NB4 (cell line): ENCODE data around the gene COL1A1.

Experiments used
- DNase-seq: peaks from one replicate; pipeline ENCODE4 v3.0.0; 2010; ENCODE audit warnings: low read depth
- H3K4me3 ChIP-seq: one replicate; pipeline ENCODE4 v1.5.1; 2011; ENCODE audit warnings: mild to moderate bottlenecking, low read depth, low read length, moderate library complexity
- CTCF ChIP-seq: IDR thresholded peaks from one replicate; pipeline ENCODE4 v1.5.1; 2012; ENCODE audit warnings: low read depth, low read length
- MAX ChIP-seq: IDR thresholded peaks from 2 replicates; pipeline ENCODE4 v1.6.1; 2011; ENCODE audit warnings: low read depth, low read length
- MYC ChIP-seq: IDR thresholded peaks from 2 replicates; pipeline ENCODE4 v1.6.1; 2011; ENCODE audit warnings: low read depth, low read length
- POLR2A ChIP-seq: IDR thresholded peaks from 2 replicates; pipeline ENCODE4 v1.6.1; 2011; ENCODE audit warnings: mild to moderate bottlenecking; ENCODE audit not compliant: insufficient read length; ENCODE audit errors: extremely low read depth

The COL1A1 gene

GRCh38 chr17:50172130-50172529 is 29.3 kb downstream of the COL1A1 start:
- H3K4me3 ChIP-seq: no peak overlapping the region
- no peak for TF ChIP-seq MAX
- no peak for TF ChIP-seq MYC
- no peak for TF ChIP-seq CTCF
- TF ChIP-seq POLR2A: no peak
- DNase-seq: no peak

- DNase-seq: no peak
- no peak overlapping the region for H3K4me3 ChIP-seq
- no peak for TF ChIP-seq MAX
- no peak for TF ChIP-seq POLR2A
- TF ChIP-seq CTCF: no peak
- TF ChIP-seq MYC: no peak
These were observed 29.9 kb downstream of the COL1A1 start for GRCh38 chr17:50171371-50172071.

GRCh38 chr17:50170662-50171370 is 30.6 kb downstream of the COL1A1 start:
- H3K4me3 ChIP-seq: no peak overlapping the region
- DNase-seq: peak; percentile 39
- TF ChIP-seq POLR2A (no peak), MYC (no peak), MAX (no peak), CTCF (no peak)

GRCh38 chr17:50169881-50170459 is 31.5 kb downstream of the COL1A1 start:
- no peak for DNase-seq
- no peak overlapping the region for H3K4me3 ChIP-seq
- TF ChIP-seq POLR2A (no peak), MYC (no peak), CTCF (no peak), MAX (no peak)

- DNase-seq: peak; percentile 76
- no peak overlapping the region for H3K4me3 ChIP-seq
- TF ChIP-seq MAX (no peak), CTCF (peak; percentile 69)
These were observed 32.2 kb downstream of the COL1A1 start for GRCh38 chr17:50169121-50169764.
